Germinal center (tissue), 1 donor: ENCODE measurements around the gene PDCD11.

ENCODE experiments used
- DNase-seq: peaks from one replicate; pipeline ENCODE4 v3.0.0; 2012; ENCODE audit warnings: mixed read lengths, low spot score

PDCD11 gene

GRCh38 chr10:103417601-103418000, 21.2 kb downstream of the PDCD11 start:
- no peak for DNase-seq

DNA sequence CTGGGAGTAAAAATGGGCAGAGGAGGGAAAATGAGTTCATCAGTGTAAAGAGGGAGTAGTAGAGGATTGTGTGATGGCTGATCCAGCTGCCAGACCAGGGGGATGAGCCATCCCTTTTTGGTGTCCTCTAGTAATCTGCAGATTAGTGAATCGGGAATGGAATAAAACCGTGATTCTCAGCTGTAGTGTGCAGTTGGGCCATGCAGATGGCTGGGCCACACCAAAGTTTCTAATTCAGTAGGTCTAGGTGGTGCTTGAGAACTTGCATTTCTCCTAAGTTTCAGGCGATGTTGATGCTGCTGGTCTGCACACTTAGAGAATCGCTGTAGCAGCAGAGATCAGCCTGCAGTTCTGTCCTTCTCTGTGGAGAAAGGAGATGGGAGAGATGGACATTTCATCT, 22.7 kb downstream of the PDCD11 start:
- DNase-seq: no peak

DNA sequence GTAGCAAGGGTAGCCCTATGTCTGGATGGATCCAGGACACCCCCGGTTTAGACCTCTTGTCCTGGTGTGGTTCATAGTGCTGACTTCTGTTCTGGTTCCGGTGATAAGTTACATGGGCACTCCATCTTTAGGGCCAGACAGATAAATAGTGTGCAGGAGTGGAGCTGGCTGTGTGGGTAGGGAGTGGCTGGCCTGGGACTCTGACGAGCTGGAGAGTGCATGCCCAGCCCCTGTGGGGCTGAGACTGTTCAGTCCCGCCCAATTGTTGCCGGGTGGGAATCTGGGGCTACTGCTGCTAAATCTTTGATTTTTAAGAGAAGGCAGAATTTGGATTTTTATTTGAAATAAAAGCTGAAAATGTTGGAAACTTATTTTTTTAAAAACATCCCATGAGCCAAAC, 27.3 kb downstream of the PDCD11 start:
- no peak for DNase-seq

DNA sequence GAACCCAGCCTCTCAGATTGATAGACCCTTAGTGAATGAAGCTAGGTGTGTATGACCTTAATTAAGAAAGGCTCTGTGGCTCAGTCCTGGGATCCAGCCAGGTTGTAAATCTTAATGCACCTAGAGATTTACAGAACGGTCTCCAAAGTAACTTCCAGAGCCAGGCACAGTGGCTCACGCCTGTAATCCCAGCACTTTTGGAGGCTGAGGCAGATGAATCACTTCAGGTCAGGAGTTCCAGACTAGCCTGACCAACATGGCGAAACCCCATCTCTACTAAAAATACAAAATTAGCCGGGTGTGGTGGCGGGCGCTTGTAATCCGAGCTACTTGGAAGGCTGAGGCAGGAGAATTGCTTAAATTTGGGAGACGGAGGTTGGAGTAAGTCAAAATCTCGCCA, 31.4 kb downstream of the PDCD11 start:
- DNase-seq: no peak

DNA sequence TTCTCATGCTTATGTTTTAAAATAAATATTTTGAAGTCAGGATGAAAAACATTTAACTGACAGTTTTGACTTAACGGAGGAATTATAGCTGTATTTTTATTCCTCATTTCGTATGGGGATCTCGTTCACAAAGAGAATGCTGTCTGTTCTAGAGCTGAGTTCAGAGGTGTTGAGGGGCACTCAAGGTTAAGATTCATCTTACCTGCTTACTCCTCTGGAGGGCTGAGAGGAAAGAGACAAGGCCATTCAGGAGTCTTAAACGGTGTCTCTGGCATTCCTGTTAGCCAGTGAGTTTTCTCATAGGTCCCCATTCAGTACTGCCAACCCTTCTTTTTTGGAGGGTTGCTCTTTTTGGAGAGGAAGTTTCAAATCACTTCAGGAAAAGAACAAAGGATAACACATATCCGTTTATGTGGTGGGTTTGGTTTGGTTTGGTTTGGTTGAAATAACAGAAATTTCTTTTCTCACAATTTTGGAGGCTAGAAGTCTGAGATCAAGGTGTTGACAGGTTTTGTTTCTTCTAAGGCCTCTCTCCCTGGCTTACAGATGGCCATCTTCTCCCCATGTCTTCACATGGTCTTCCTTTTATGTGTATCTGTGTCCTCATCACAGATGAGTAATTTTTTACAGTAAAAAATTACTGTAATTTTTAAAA, 32.7 kb downstream of the PDCD11 start:
- DNase-seq: no peak

GRCh38 chr10:103429647-103430046, 33.2 kb downstream of the PDCD11 start:
- no peak for DNase-seq

DNA sequence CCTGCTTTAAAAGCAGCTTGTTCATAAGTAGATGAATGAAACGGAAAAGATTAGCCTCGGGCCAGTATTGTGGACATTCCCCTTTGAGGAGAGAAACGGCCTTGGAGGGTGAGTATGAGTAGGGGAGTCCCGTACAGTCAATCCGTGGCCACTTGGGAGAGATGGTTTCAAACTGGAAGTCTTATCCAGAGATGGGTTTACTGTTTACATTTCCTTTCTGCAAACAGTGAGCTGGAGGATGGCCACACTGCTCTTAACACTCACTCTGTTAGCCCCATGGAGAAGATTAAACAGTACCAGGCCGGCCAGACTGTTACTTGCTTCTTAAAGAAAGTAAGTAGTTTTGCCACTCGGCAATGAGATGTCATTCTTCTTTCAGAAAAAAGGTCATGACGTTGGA, 35.5 kb downstream of the PDCD11 start:
- DNase-seq: no peak

- DNase-seq: no peak
These were observed 37.4 kb downstream of the PDCD11 start for GRCh38 chr10:103433858-103434257.

- no peak for DNase-seq
These were observed 43.4 kb downstream of the PDCD11 start for GRCh38 chr10:103439776-103440175.

- DNase-seq: no peak
These were observed 44.0 kb downstream of the PDCD11 start for GRCh38 chr10:103440416-103440815.

DNA sequence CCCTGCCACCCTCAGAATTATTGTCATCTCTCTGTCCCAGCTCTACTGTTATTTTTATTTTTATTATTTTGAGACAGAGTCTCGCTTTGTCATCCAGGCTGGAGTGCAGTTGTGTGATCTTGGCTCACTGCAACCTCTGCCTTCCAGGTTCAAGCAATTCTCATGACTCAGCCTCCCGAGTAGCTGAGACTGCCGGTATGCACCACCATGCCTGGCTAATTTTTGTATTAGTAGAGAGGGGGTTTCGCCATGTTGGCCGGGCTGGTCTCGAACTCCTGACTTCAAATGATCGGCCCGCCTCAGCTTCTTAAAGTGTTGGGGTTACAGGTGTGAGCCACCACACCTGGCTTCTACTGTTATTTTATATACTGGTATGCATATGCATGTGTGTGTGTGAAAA, 44.8 kb downstream of the PDCD11 start:
- DNase-seq: no peak

DNA sequence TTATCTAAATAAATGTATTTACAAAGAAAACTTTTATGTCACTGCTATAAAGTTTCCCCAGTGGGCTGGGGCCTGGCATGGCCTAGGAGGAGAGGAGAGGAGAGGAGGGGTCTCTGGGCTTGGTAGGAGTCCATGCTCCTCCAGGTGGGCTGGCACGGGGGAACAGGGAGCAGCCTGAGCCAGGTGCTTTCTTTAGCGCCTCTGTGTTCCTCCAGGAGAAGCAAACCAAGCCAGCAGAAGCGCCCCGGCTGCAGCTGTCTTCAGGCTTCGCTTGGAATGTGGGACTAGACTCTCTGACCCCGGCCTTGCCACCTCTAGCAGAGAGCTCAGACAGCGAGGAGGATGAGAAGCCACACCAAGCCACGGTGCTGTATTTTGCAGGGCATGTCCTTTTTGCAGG, 45.2 kb downstream of the PDCD11 start:
- no peak for DNase-seq

GRCh38 chr10:103442031-103442461, 45.6 kb downstream of the PDCD11 start:
- DNase-seq: no peak

DNA sequence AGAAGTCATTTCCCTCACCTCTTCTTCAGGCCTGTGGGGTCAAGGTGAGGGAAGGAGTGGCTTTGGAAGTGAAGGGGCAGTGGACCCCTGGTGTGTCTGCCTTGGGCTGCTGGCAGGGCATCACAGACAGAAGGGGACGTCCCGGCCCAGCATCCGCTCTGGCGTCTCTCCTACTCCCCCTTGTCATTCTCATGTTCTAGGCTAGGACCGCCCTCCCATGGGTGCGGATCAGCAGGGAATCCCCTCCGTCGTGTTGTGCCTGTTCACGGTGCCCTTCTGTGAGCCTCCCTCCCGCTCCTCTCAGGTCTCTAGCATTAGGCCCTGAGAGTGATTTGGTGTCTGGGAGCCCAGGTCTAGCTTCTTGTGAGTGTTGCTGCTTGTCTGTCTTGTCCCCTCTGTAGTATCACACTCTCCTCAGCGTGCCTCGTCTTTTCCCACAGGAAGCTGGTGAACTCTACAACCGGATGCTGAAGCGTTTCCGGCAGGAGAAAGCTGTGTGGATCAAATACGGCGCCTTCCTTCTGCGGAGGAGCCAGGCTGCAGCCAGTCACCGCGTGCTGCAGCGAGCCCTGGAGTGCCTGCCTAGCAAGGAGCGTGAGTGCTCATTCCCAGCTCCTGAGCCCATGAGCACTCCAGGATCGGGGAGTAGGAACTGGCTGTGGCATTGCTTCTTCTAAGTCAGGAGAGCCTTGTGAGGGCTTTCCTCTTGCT, 47.2 kb downstream of the PDCD11 start:
- no peak for DNase-seq

DNA sequence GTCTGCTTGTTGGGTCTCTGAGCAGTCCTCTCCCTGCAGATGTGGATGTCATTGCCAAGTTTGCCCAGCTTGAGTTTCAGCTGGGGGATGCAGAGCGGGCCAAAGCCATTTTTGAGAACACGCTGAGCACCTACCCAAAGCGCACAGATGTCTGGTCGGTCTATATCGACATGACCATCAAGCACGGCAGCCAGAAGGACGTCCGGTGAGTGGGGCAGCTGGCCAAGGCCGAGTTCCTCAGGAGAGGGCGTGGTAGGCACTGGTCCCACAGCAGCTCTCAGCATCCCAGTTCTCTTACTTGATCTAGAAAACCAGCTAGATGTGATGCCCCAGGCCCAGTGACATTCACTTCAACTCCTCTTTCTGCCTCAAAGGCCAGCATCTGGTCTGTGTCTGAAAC, 48.1 kb downstream of the PDCD11 start:
- no peak for DNase-seq

DNA sequence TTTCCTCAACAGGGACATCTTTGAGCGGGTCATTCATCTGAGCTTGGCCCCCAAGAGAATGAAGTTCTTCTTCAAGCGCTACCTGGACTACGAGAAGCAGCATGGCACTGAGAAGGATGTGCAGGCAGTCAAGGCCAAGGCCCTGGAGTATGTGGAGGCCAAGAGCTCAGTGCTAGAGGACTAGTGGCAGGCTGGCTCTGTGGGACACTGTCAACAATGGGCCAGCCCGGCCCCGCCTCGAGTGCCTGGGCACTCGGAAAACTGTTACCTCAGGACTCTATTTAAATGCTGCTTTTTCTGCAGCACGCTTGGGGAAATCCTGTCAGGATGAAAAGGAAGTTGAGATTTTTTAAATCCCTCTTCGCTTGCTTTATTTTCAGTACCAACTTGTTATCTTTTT, 48.9 kb downstream of the PDCD11 start:
- no peak for DNase-seq

- no peak for DNase-seq
These were observed 49.5 kb downstream of the PDCD11 start for GRCh38 chr10:103445767-103446567.

GRCh38 chr10:103447187-103447586, 50.8 kb downstream of the PDCD11 start:
- DNase-seq: no peak

DNA sequence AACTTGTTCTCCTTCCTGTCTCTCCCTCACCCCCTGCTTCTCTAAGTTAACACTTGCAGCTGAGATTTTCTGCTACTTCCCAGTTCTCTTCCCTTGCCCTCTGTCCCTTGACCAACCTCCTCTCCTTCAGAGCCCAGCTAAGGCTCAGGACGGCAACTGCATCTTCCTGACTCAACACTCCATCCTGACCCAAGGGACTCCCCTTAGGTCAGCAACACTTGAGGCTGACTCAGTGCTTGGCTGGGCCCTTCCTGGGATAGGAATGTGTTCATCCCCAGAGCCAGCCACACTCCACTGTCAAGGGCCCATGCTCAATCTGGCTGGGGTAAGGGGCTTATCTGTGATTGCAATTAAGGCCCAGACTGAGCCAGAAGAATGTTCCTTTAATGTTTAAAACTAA, 52.3 kb downstream of the PDCD11 start:
- DNase-seq: no peak

GRCh38 chr10:103449208-103450144, 53.0 kb downstream of the PDCD11 start:
- DNase-seq: no peak

- no peak for DNase-seq
These were observed 53.8 kb downstream of the PDCD11 start for GRCh38 chr10:103450201-103450695.
